ENCODE data around the gene ISCU. TPM values are rescaled to one million over a fixed set of nuclear protein-coding genes. Genes with fewer than 3 reads are reported as not detected.
A peak's percentile ranks its signal among the peaks of the same experiment; 100 is the strongest.

ISCU gene
- 100 to 1,000 TPM in 2 of 12 donors, 10 to 100 TPM in 9, not detected in 1; 86.1 to 105 (median 96.3) TPM for polyA plus RNA-seq (ENCODE audit: insufficient read length in 12 of 12)
- long read RNA-seq, donor 1, transcript ISCU-201 (5 exons, 994 nt) = major isoform, 82 of 118 reads
- long read RNA-seq, donor 1, partial matches to known transcripts = 34 of 118 reads
- long read RNA-seq, donor 1, other reads (novel, unspliced or antisense) = 0 of 118 reads
- long read RNA-seq, donor 2, transcript ISCU-201 (5 exons, 994 nt) = major isoform, 94 of 119 reads
- long read RNA-seq, donor 2, partial matches to known transcripts = 25 of 119 reads
- long read RNA-seq, donor 2, other reads (novel, unspliced or antisense) = 0 of 119 reads
- long read RNA-seq, donor 3, transcript ISCU-201 (5 exons, 994 nt) = major isoform, 27 of 43 reads
- long read RNA-seq, donor 3, partial matches to known transcripts = 14 of 43 reads
- long read RNA-seq, donor 3, other reads (novel, unspliced or antisense) = 0 of 43 reads
- long read RNA-seq, donor 4, transcript ISCU-201 (5 exons, 994 nt) = major isoform, 27 of 39 reads
- long read RNA-seq, donor 4, partial matches to known transcripts = 12 of 39 reads
- long read RNA-seq, donor 4, other reads (novel, unspliced or antisense) = 0 of 39 reads
- long read RNA-seq, donor 5 = 0 reads
- long read RNA-seq, donor 6, transcript ISCU-201 (5 exons, 994 nt) = major isoform, 46 of 67 reads
- long read RNA-seq, donor 6, partial matches to known transcripts = 19 of 67 reads
- long read RNA-seq, donor 6, other reads (novel, unspliced or antisense) = 0 of 67 reads
- long read RNA-seq, donor 7, transcript ISCU-201 (5 exons, 994 nt) = major isoform, 32 of 52 reads
- long read RNA-seq, donor 7, partial matches to known transcripts = 18 of 52 reads
- long read RNA-seq, donor 7, other reads (novel, unspliced or antisense) = 0 of 52 reads
- long read RNA-seq, donor 8, transcript ISCU-201 (5 exons, 994 nt) = major isoform, 84 of 103 reads
- long read RNA-seq, donor 8, partial matches to known transcripts = 18 of 103 reads
- long read RNA-seq, donor 8, other reads (novel, unspliced or antisense) = 0 of 103 reads
- long read RNA-seq, donor 9, transcript ISCU-201 (5 exons, 994 nt) = major isoform, 46 of 53 reads
- long read RNA-seq, donor 9, partial matches to known transcripts = 6 of 53 reads
- long read RNA-seq, donor 9, other reads (novel, unspliced or antisense) = 0 of 53 reads
- long read RNA-seq, donor 10, transcript ISCU-201 (5 exons, 994 nt) = major isoform, 77 of 90 reads
- long read RNA-seq, donor 10, partial matches to known transcripts = 11 of 90 reads
- long read RNA-seq, donor 10, other reads (novel, unspliced or antisense) = 0 of 90 reads
- long read RNA-seq, donor 11, transcript ISCU-201 (5 exons, 994 nt) = major isoform, 61 of 73 reads
- long read RNA-seq, donor 11, partial matches to known transcripts = 9 of 73 reads
- long read RNA-seq, donor 11, other reads (novel, unspliced or antisense) = 0 of 73 reads

GRCh38 chr12:108562348-108563135, at the start of gene ISCU:
Gene ISCU, plus strand, starts transcription at chr12:108562596. Its CDS starts 27 bp downstream, at chr12:108562623.
- DNase-seq = peak; percentile 99

GRCh38 chr12:108514468-108514972, 47.9 kb upstream of the ISCU start:
- DNase-seq = no peak

- DNase-seq = peak; percentile 99
These were observed 47.2 kb upstream of the ISCU start, which contains the start of gene FICD for GRCh38 chr12:108514973-108515814. Gene FICD, plus strand, starts transcription at chr12:108515277. Its CDS starts 1,696 bp downstream, at chr12:108516973.

GRCh38 chr12:108515916-108516315, 46.5 kb upstream of the ISCU start:
- no peak for DNase-seq

- no peak for DNase-seq
These were observed 45.7 kb upstream of the ISCU start for GRCh38 chr12:108516511-108517275.

- no peak for DNase-seq
These were observed 44.9 kb upstream of the ISCU start for GRCh38 chr12:108517288-108518100.

- no peak for DNase-seq
These were observed 44.2 kb upstream of the ISCU start for GRCh38 chr12:108518101-108518715.

- no peak for DNase-seq
These were observed 43.5 kb upstream of the ISCU start for GRCh38 chr12:108518716-108519496.

- DNase-seq = no peak
These were observed 42.8 kb upstream of the ISCU start for GRCh38 chr12:108519558-108519957.

- DNase-seq = no peak
These were observed 39.0 kb upstream of the ISCU start for GRCh38 chr12:108523365-108523764.

GRCh38 chr12:108525681-108526080, 36.7 kb upstream of the ISCU start:
- no peak for DNase-seq

- no peak for DNase-seq
These were observed 35.8 kb upstream of the ISCU start for GRCh38 chr12:108526482-108527165.

GRCh38 chr12:108527166-108527496, 35.3 kb upstream of the ISCU start:
- DNase-seq = no peak

GRCh38 chr12:108530161-108530560, 32.2 kb upstream of the ISCU start:
- no peak for DNase-seq

GRCh38 chr12:108531929-108532848, 30.2 kb upstream of the ISCU start:
- no peak for DNase-seq
